NOMO-1 (cell line): ENCODE measurements around the gene POMT1.
"Not testable (repeated sequence)": the region's sequence is repeated elsewhere in the genome, so short reads cannot be mapped to it uniquely, and the experiment has no call there.

Source experiments
- DNase-seq, 2 experiments: peaks; one replicate each; lab custom pipeline; 2025; ENCODE audit not compliant: unreplicated experiment in 2 of 2; lab: John Stamatoyannopoulos, UW

The POMT1 gene

DNA sequence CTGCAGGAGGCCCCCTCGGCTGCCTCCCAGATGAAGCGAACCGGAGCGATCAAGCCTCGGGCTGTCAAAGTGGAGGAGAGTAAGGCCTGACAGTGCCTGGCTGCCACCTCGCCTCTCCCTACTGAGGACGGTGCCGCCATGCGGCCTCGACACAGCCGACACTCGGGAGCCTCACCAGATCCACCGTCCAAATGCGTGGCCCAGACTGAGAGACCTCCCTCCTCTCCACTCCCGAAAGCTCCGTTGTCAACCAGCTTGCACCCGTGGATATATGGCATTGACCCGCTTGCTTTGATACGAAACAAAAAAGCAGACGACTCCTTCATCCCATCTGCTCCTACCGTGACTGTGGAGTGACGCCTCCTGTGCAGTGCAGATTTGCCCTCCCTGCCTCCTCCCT is 6.9 kb upstream of the POMT1 start:
- DNase-seq: no peak

DNA sequence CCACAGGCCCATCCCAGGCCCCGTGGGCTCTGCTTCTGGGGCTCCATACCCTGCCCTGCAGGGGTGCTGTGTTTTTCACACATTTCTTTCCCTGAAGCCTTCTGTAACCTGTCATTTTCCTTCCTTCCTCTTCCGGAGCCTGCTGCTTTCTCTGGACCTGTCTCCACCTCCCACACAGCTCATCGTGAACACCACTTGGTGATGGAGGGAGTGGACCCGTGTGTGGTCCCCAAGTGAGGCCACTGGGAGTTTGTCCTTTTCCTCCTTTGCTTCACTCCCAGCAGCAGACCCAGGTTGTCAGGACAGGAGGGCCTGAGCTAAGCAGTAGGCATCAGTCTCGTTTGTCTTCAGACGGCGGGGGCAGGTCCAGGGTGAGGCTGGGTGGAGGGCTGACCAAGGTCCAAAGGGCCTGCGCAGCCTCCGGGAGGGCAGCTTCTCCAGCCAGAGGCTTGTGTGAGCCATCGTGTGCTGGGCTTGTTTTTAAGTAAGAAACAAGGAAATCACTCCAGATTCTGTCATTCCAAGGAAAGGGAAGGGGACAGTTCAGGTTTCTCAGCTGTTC is 5.8 kb upstream of the POMT1 start:
- no peak for DNase-seq

DNA sequence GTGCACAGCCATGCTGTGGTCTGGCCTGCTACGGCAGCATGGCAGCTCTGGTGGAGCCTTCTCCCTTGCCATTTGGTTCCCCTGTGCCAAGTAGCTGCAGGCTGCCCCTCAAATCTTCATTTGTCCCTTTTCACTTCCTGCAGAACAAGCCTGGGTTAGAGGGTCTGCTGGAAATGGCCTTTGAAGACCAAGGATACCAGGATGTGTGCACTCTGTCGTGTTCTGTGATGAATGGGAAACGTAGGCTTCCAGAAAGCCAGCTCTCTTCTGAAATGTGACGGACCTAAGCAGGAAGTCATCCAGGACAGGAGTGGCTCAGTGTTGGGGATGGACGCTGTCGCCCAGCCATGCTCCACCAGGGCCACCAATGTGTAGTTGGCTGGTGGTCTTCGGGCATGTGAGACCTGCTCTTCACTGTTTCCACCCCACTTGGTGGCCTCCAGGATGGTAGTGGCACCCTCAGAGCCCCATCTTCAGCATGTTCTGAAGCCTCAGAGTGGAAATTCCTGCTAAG is 3.4 kb upstream of the POMT1 start:
- DNase-seq: no peak

DNA sequence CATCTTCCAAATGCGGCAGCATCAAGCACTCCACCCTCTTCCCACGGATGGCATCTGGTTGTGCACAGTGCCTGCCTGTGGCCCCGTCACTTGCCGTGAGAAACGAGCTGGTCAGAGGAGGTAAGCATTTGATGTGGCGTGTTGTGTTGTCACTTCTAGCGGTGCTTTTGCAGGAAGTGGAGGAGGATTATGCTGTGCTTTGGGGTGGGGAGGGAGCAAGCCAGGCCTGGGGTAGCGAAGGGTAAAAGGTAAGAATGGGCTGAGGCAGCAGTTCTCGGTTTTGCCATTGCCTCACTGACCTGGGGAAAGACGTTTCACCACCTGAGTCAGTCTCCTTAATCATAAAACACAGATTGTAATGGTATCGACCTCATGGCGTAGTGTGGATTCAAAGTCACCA is 2.3 kb upstream of the POMT1 start:
- no peak for DNase-seq

DNA sequence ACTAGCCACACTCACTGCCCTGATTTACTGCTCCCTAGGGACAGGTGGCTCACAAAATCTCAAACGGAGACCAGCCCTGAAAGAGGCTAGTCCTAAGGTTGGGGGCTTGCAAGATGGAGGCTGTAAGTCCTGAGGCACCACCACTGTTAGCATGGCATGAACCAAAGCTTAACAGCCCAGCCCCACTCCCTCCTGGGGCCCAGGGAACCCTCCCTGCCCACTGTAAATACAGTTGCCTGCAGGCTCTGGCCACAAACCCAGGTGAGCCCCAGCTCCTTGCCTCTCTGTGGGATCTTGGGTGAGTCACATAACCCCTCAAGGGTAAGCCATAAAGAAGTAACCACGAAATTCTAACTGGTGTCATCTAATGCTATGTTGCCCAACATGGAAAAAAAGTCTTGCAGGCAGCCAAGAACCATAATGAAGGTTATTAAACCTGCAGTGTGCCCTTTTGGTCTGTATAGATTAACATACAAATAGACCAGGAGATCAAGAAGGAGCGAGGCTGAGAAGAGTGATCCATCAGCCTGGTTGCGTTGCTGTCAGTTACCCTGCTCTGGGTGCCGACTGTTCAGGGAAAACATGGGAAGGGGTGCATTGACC is 1.7 kb upstream of the POMT1 start:
- peak; percentile 75 to 85 for DNase-seq

DNA sequence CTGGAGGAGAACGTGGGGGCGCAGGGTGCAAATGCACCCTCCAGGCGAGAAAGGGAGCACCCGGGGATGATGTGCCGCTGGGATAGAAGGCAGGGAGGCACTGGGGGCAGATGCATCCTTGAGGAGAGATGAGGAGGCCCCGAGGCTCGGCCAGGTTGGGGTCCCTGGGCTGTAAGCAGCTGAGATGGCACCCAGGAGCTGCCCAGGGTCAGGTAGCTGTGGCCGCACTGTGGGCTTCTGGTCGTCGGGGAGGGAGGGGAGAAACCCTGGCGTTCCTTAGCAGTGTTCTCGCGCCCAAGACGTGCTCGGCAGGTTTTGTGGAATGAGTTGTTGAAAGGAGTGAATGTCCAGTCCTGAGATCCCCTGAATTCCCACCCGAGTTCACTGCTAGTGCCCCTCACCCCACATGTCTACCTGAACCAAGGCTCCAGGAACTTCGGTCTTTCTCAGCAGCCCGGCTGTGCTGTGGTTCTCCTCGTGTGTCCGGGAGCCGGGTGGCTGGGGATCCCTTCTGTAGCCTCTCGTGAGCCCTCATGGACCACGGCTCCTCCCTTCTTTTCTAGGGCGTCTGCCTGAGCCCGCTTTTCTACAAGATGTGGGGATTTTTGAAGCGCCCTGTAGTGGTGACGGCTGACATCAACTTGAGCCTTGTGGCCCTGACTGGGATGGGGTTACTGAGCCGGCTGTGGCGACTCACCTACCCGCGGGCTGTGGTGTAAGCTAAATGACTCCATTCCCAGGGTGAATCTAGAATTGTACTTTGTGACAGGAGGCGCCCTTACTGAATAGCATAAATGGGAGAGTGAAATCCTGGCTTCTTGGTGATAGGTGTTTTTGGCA is 1.1 kb downstream of the POMT1 start:
- DNase-seq: peak in 1 of 2 experiments; percentile 5

DNA sequence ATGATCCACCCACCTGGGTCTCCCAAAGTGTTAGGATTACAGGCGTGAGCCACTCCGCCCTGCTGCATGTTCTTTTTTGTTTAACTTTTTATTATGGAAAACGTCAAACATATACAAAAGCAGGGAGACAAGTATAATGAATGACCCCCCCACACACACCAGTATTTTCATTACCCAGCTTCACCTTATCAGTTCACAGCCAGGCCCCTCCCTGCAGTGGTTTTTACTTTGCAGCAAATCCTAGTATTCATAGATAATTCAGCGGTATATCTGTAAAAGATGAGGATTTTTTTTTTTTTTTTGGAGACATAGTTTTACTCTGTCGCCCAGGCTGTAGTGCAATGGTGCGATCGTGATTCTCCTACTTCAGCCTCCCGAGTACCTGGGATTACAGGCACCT is 2.3 kb downstream of the POMT1 start:
- no peak for DNase-seq

DNA sequence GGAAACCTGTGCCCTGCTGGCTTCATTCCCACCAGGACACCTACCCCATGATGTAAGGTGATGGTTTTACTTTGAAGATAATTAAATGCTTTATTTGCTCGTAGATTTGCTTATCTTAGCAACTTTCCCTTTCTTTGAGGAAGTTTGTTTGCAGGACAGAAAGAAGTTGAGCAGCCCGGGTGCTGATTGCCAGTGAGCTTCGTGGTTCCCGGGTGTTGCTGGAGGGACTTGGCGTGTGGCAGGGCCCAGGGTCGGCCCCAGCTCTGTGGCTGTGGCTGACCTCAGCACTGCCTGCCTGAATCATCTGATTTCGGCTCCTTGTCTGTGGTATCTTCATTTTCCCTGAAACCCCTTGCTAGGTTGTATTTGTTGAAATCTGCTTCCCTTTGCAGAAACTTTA is 8.7 kb downstream of the POMT1 start:
- DNase-seq: no peak

DNA sequence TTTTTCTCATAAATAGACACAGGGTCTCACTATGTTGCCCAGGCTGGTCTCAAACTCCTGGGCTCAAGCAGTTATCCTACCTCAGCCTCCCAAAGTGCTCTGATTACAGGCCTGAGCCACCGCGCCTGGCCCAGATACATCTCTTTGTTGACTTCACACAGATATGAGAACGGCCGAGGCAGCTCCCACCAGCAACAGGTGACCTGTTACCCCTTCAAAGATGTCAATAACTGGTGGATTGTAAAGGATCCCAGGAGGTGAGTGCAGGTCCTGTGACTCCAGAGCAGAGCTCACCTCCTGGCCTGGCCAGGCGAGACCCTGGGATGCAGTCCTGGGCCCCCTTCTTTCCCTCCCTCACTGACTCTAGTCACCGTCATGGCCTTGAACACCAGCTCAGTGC is 9.2 kb downstream of the POMT1 start:
- DNase-seq: no peak

DNA sequence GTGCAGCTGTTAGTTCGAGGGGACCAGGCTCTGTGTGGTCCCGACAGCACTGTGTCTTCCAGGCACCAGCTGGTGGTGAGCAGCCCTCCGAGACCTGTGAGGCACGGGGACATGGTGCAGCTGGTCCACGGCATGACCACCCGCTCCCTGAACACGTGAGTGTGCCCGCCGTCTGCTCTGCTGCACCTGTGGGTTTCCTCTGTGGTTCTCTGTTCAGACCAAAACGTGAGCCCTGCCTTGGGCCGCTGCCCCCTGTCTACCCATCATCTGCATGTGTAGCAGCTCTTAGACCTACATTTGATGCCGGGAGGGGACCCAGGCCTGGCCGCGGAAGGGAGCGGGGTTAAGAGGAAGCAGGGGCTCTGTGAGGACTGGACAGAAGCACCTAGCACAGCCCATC is 10.5 kb downstream of the POMT1 start:
- DNase-seq: no peak

DNA sequence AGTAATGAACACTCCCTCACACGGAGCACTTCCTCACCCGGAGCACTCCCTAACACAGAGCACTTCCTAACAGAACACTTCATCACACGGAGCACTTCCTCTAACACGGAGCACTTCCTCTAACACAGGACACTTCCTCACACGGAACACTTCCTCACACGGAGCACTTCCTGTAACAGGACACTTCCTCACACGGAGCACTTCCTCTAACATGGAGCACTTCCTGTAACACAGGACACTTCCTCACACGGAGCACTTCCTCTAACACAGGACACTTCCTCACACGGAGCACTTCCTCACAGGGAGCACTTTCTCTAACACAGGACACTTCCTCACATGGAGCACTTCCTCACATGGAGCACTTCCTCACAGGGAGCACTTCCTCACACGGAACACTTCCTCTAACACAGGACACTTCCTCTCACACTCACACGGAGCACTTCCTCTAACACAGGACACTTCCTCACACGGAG is 12.9 kb downstream of the POMT1 start:
- DNase-seq: not testable (repeated sequence)

DNA sequence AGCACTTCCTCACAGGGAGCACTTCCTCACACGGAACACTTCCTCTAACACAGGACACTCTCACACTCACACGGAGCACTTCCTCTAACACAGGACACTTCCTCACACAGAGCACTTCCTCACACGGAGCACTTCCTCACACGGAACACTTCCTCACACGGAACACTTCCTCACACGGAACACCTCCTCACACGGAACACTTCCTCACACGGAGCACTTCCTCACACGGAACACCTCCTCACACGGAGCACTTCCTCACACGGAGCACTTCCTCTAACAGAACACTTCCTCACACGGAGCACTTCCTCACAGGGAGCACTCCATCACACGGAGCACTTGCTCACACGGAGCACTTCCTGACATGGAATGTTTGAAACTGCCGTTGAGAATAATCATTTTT is 13.4 kb downstream of the POMT1 start:
- no peak for DNase-seq

DNA sequence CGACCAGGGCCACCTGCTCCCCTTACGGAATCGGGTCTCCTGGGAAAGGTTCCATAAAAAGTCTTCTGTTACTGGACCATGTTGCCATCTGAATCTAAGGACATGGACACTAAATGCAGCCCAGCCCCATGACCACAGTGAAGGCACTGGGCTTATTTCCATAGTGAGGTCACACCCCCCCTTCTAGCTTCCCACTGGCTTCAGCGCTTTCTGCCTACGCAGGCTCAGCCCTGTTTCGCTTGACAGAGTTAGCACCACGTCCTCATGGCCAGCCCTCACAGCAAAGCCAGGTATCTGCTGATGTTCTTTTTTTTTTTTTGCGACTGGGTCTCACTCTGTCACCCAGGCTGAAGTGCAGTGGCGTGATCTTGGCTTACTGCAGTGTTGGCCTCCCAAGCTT is 14.2 kb downstream of the POMT1 start:
- DNase-seq: no peak

DNA sequence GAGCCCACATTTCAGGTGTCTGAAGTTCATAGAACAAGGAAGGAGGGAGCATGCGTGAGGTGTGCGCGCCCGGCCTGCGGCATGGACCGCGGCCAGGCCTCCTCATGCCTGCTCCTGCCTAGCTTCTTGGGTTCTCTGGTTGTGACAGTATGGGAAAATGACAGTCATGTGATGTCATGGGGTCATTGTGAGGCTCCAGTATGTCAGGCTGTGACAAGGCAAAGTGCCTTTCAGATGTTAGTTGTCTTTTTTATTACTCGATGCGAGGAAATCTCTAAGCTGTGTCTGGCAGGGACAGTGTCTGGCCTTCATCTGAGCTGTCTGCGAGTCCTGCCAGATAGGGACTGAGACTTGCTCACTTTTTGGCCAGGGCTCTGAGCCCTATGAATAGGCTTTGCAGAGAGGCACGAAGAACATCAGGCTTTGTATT is 15.1 kb downstream of the POMT1 start:
- DNase-seq: no peak

DNA sequence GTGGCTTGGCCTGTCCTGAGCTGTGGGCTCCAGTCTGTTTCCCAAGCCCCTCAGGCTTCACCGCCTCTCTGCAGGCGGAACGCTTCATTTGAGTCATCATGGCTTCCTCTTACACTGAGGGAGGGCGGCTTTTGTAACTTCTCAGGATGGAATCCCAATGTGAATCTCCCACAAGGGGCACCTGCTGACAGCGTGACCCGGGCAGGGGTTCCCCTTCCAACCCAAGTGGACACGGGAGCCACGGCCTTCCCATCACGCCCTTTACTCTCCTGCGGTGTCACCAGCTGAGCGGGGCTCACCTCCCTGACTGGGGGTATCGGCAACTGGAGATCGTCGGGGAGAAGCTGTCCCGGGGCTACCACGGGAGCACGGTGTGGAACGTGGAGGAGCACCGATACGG is 15.8 kb downstream of the POMT1 start:
- no peak for DNase-seq

DNA sequence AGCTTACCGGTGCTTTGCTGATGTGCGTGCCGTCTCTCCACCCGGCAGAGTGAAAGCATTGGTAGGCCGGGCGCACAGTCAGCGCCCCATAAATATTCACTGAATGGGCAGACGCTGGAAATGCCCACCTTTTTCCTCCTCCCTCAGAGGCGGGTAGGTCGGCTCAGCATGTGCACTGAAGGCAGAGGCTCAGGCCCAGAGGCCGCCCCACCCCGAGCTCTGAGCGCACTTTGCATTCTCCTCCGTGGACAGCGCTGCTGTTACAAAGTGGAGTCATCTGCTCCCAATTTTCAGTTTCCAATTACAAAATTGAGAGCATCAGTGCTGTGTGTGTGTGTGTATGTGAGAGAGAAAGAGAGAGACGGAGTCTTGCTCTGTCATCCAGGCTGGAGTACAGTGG is 17.8 kb downstream of the POMT1 start:
- no peak for DNase-seq

DNA sequence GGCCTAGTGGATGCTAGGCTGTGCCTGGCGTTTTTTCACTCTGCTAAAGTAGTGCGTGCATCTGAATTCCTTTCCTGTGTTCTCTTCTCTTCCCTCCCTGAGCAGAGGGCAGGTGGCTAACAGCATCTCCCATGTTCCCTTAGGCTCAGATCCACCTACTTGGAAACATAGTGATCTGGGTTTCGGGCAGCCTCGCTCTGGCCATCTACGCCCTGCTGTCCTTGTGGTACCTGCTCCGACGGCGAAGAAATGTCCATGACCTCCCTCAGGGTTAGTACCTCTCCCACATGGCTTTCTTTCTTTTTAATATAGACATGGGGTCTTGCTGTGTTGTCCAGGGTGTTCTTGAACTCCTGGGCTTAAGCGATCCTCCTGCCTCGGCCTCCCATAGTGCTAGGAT is 18.5 kb downstream of the POMT1 start:
- DNase-seq: no peak

DNA sequence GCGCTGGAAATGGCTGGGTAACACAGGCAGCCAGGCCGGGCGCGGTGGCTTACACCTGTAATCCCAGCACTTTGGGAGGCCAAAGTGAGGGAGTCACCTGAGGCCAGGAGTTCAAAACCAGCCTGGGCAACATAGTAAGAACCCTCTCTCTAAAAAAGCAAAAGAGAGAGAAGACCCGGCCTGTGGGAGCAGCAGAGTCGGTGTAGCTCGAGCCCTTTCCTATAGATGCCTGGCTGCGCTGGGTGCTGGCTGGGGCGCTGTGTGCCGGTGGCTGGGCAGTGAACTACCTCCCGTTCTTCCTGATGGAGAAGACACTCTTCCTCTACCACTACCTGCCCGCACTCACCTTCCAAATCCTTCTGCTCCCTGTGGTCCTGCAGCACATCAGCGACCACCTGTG is 19.1 kb downstream of the POMT1 start:
- no peak for DNase-seq

DNA sequence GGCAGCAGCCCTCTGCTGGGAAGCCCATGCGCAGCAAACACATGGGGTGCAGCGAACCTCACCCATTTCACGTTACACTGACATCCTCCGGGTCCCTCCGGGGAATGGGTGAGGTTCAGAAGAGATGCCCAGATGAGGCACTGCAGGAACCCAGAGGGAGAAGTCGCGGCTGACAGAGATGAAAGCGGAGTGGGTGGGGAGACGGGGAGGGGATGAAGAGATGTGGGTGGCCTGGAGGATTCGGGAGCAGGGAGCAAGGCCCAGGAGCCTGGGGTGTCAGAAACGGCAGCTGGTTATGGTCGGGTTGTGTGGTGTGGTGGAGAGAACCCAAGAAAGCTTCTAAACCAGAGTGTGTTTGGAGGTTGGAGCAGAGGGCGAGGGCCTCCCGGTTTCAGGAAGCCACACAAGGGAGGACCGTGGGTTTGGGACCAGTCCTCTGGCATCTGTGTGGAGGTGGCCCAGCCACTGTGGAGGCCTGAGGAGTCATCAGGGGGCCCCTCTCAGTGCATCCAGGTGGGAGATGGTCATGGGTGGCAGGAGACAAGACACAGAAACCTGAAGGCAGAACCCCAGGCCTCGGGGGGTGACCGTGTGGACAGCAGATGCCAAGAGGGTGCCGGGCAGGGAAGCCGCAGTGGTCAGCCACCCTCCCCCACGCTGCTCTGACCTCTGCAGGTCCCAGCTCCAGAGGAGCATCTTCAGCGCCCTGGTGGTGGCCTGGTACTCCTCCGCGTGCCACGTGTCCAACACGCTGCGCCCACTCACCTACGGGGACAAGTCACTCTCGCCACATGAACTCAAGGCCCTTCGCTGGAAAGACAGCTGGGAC is 19.8 kb downstream of the POMT1 start:
- DNase-seq: no peak

DNA sequence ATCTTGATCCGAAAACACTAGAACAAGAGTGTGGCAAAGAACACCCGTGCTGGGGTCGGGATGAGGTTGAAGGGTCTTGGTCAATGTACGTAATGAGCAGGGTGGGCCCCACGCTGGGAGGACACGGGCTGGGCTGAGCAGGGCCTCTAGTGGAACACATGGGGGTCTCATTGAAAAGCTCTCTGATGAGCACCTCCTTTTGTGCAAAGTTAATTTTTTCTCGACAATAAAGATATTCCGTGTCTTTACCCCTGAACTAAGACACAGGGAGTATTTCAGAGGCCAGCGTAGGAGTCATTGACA is 20.3 kb downstream of the POMT1 start:
- no peak for DNase-seq
